BLaER1 (cell line): ENCODE results near the gene KIAA1671.

Source experiments
- H3K27ac ChIP-seq: shearing (Covaris generic); formaldehyde crosslinking; 2 replicates; pipeline ENCODE4 v1.8.1; 2022
- H3K27me3 ChIP-seq: shearing (Covaris generic); formaldehyde crosslinking; 2 replicates; pipeline ENCODE4 v1.8.1; 2022
- H3K36me3 ChIP-seq: shearing (Covaris generic); formaldehyde crosslinking; 2 replicates; pipeline ENCODE4 v1.8.1; 2022
- H3K4me1 ChIP-seq: shearing (Covaris generic); formaldehyde crosslinking; 2 replicates; pipeline ENCODE4 v1.8.1; 2022
- H3K4me2 ChIP-seq: shearing (Covaris generic); formaldehyde crosslinking; 2 replicates; pipeline ENCODE4 v1.8.1; 2022
- H3K4me3 ChIP-seq: shearing (Covaris generic); formaldehyde crosslinking; 2 replicates; pipeline ENCODE4 v1.8.1; 2022
- H3K9ac ChIP-seq: shearing (Covaris generic); formaldehyde crosslinking; 2 replicates; pipeline ENCODE4 v1.8.1; 2022
- H3K9me3 ChIP-seq: shearing (Covaris generic); formaldehyde crosslinking; 2 replicates; pipeline ENCODE4 v1.8.1; 2022
- H4K20me1 ChIP-seq: shearing (Covaris generic); formaldehyde crosslinking; 2 replicates; pipeline ENCODE4 v1.8.1; 2022
- Cebpa-rat ChIP-seq: shearing (Covaris generic); IDR thresholded peaks from 2 replicates; pipeline ENCODE4 v1.8.1; 2022

The KIAA1671 gene

DNA sequence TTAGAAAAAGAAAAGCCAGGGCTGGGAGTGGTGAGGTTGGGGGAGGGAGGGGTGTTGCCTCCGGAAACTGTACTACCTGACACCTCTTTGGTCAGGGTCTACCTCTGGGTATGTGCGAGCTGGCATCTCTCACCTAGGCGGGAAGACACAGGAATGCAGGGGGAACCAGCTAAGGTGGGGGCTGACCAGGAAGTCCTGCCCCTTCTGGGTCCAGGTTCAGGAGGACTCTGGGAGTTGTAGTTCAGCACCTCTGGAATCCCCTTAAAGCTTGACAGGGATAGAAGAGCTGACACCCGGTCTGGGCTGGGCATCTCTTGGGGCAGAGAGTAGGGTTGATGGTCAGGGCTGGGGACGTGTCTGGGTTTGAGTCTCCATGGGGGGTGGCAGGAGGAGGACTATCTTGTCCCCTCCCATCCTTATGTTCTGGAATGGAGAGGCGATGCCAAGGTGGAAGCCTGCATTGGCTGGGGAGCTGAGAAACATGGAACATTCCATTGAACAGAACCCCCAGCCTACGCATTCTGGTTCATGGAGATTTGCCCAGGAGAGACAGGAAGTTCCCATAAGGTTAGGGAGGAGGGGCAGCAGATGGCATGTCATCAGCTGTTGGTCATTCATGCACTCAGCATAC, 2.1 kb upstream of the KIAA1671 start:
- TF ChIP-seq Cebpa-rat: no peak
- H3K9ac ChIP-seq: no peak overlapping the region
- H3K27ac ChIP-seq: no peak overlapping the region
- no peaks in the 10 kb centered on the region for H3K36me3 ChIP-seq
- H3K4me2 ChIP-seq: no peak overlapping the region
- H4K20me1 ChIP-seq: no peaks in the 10 kb centered on the region
- H3K4me1 ChIP-seq: peaks cover 24% of the 10 kb centered on the region
- no peaks in the 10 kb centered on the region for H3K9me3 ChIP-seq
- H3K27me3 ChIP-seq: peaks cover 11% of the 10 kb centered on the region
- H3K4me3 ChIP-seq: no peak overlapping the region

DNA sequence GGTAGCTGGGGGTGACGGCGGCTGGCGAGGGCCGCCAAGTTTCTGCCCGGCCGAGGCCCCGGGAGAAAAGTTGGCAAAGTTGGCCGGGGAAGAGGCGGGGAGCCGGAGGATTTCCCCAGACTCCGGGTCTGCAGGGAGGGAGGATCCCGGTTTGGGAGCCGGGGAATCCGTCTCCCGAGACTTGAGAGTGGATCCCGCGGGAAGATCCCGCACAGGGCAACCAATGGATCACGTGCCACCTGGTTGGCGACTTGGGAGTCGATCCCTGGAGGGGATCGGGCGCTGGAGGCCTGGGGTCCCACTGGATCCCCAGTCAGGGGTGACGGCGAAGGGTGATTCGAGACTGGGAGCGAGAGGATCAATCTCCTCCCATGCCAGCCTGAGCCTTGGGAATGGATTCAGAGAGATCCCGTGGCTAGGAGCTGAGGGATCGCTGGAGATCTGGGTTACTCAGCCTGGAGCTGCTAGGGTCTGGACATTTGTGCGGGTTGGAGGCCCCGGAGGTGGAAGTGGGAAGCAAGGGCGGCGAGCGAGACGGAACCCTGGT, 394 bp downstream of the KIAA1671 start:
- no peak for TF ChIP-seq Cebpa-rat
- peak overlapping the region; percentile 89 for H3K4me2 ChIP-seq
- H3K4me3 ChIP-seq: peak overlapping the region; percentile 69
- peaks cover 14% of the 10 kb centered on the region for H3K4me1 ChIP-seq
- no peaks in the 10 kb centered on the region for H3K36me3 ChIP-seq
- H3K9ac ChIP-seq: peak overlapping the region; percentile 36; the same call in 1 of the 2 replicates
- H4K20me1 ChIP-seq: no peaks in the 10 kb centered on the region
- H3K27me3 ChIP-seq: peaks cover 11% of the 10 kb centered on the region
- no peak overlapping the region for H3K27ac ChIP-seq
- H3K9me3 ChIP-seq: no peaks in the 10 kb centered on the region

DNA sequence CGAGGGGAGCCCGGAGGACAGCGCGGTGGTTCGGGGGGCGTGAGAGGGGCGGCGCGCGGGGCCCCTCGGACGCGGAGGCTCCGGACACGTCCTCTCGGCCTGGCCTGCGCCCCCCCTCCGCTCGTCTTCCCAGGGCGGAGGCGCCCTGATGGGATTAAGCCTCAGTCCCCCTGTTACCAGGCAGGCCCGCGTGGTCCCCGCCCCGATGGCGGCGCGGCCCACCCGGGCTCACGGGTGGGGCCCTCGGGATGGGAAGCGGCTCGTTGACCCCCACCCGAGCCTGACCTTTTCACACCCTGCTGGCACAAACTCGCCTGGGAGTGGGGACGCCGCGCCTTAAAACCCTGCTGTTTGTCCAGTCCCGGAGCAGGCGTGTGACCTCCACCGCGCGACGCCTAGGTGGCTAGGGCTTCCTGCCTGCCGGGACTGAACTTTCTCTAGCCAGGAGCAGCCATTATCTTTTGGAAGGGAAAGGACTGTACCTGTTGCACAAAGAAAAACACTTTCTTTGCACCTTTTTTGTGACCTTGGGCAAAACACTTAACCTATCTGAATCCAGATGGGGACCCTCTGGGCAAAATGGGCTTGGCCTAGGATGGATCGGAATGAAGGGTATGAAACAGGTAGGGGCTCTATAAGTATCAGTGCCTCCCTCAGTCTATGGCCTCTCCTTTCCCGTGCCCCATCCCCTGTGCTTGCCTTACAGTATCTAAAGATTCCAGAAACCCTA, 1.0 kb downstream of the KIAA1671 start:
- no peaks in the 10 kb centered on the region for H3K9me3 ChIP-seq
- H3K9ac ChIP-seq: no peak overlapping the region
- no peaks in the 10 kb centered on the region for H4K20me1 ChIP-seq
- no peak overlapping the region for H3K4me3 ChIP-seq
- TF ChIP-seq Cebpa-rat: no peak
- H3K4me1 ChIP-seq: peaks cover 14% of the 10 kb centered on the region
- peaks cover 11% of the 10 kb centered on the region for H3K27me3 ChIP-seq
- H3K4me2 ChIP-seq: peak overlapping the region; percentile 89; the same call in 1 of the 2 replicates
- no peaks in the 10 kb centered on the region for H3K36me3 ChIP-seq
- H3K27ac ChIP-seq: no peak overlapping the region

DNA sequence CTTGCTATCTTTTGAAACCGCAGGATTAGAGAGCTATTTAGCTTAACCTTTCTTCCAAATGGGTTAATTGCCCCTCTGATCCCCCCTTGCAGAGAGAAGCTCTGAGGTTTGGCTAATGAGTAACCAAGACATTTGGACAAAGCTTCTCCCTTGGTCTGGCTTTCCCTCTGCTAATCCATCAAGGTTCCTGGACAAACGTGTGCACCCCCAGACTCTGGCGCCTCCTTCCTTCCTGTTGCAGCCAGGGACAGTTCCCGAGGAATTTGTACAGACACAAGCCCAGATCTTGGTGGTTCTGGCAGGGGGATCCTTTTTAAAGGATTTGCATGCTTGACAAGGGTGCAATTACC, 1.6 kb downstream of the KIAA1671 start:
- H4K20me1 ChIP-seq: no peaks in the 10 kb centered on the region
- H3K4me3 ChIP-seq: no peak overlapping the region
- H3K27me3 ChIP-seq: peaks cover 11% of the 10 kb centered on the region
- H3K9me3 ChIP-seq: no peaks in the 10 kb centered on the region
- peaks cover 14% of the 10 kb centered on the region for H3K4me1 ChIP-seq
- no peak overlapping the region for H3K4me2 ChIP-seq
- H3K27ac ChIP-seq: no peak overlapping the region
- H3K9ac ChIP-seq: no peak overlapping the region
- TF ChIP-seq Cebpa-rat: no peak
- no peaks in the 10 kb centered on the region for H3K36me3 ChIP-seq

DNA sequence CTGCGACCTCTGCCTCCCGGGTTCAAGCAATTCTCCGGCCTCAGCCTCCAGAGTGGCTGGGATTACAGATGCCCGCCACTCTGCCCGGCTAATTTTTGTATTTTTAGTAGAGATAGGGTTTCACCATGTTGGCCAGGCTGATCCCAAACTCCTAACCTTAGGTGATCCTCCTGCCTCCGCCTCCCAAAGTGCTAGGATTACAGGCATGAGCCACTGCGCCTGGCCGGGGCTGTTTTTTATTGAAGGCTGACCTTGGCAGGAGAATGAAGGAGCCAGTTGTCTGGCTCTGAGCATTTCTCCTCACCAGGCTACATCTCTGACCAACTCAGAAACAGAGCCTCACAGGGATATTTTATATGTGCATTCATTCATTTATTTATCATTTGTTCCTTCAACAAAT, 2.3 kb downstream of the KIAA1671 start:
- peaks cover 14% of the 10 kb centered on the region for H3K4me1 ChIP-seq
- H3K36me3 ChIP-seq: no peaks in the 10 kb centered on the region
- H3K9me3 ChIP-seq: no peaks in the 10 kb centered on the region
- H4K20me1 ChIP-seq: no peaks in the 10 kb centered on the region
- H3K4me2 ChIP-seq: no peak overlapping the region
- H3K27me3 ChIP-seq: peaks cover 11% of the 10 kb centered on the region
- no peak overlapping the region for H3K9ac ChIP-seq
- no peak overlapping the region for H3K27ac ChIP-seq
- no peak overlapping the region for H3K4me3 ChIP-seq
- TF ChIP-seq Cebpa-rat: no peak

DNA sequence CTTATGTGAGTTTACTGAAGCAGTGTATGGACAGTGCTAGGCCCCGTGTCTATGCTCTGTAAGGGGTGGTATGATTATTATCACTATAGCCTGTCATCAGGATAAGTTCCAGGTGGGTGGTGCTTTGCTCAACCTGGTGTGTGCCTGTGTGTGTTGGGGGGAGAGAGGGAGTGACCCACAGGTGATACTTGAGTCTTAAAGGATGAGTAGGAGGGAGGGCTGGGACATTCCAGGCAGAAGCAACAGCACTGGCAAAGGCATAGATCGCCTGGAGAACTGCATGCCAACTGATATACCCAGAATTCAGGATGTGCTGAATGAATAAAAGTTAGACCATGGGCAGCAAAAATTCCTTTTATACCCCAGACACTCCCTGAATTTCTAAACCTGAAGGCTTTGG, 4.5 kb downstream of the KIAA1671 start:
- H3K4me3 ChIP-seq: no peak overlapping the region
- no peak overlapping the region for H3K27ac ChIP-seq
- no peak overlapping the region for H3K4me2 ChIP-seq
- peaks cover 10% of the 10 kb centered on the region for H3K4me1 ChIP-seq
- H3K9me3 ChIP-seq: no peaks in the 10 kb centered on the region
- H3K27me3 ChIP-seq: peaks cover 11% of the 10 kb centered on the region
- H3K36me3 ChIP-seq: no peaks in the 10 kb centered on the region
- no peak overlapping the region for H3K9ac ChIP-seq
- H4K20me1 ChIP-seq: no peaks in the 10 kb centered on the region
- no peak for TF ChIP-seq Cebpa-rat

DNA sequence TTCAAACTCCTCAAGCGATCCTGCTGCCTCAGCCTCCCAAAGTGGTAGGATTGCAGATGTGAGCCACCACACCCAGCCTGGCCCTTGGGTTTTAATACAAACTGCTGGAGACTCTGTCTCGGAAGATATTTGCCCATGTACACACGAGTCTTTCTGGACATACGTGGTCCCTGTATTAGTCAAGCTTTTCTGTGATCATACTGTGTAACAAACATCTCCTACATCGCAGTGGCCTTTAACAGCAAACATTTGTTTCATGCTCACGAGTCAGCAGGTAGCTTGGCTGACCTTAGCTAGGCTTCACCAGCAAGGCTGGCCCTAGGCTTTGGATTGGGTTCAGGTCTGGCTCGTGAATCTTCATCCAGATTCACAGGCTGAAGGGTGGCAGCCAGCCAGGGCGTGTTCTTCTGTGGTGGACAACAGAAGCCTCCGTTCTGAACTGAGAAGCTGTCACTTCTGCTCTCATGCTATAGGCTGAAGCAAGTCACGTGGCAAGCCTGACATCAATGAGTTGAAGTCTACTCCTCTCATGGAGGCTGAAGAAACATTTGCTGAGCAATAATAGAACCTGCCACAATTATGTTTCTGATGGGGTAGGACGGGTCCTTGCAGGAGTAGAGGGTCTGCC, 8.8 kb downstream of the KIAA1671 start:
- no peak for TF ChIP-seq Cebpa-rat
- no peaks in the 10 kb centered on the region for H4K20me1 ChIP-seq
- no peak overlapping the region for H3K4me3 ChIP-seq
- H3K27ac ChIP-seq: no peak overlapping the region
- peaks cover 8% of the 10 kb centered on the region for H3K4me1 ChIP-seq
- no peaks in the 10 kb centered on the region for H3K36me3 ChIP-seq
- no peak overlapping the region for H3K4me2 ChIP-seq
- no peaks in the 10 kb centered on the region for H3K9me3 ChIP-seq
- no peak overlapping the region for H3K9ac ChIP-seq
- no peaks in the 10 kb centered on the region for H3K27me3 ChIP-seq

DNA sequence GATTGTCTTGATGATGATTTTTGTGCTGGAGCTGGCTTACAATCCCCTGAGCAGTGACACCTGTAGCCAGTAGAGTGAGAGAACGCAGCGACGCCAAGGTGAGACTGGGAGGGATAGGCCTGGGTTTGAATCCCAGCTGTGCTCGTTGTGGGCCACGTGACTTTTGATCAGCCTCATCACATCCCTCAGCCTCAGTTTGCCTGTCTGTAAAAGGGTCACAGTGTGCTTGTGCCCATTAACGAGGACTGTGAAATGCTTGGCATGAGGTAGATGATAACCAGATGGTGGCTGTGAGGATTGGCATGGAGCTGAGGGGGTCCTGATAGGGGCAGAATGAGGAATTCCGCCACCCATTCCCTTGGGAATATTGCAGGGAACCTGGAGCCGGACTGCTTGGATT, 9.6 kb downstream of the KIAA1671 start:
- H3K9ac ChIP-seq: no peak overlapping the region
- no peak overlapping the region for H3K27ac ChIP-seq
- no peaks in the 10 kb centered on the region for H3K27me3 ChIP-seq
- TF ChIP-seq Cebpa-rat: no peak
- no peaks in the 10 kb centered on the region for H3K9me3 ChIP-seq
- H4K20me1 ChIP-seq: no peaks in the 10 kb centered on the region
- no peak overlapping the region for H3K4me2 ChIP-seq
- peaks cover 8% of the 10 kb centered on the region for H3K4me1 ChIP-seq
- H3K36me3 ChIP-seq: no peaks in the 10 kb centered on the region
- H3K4me3 ChIP-seq: no peak overlapping the region

DNA sequence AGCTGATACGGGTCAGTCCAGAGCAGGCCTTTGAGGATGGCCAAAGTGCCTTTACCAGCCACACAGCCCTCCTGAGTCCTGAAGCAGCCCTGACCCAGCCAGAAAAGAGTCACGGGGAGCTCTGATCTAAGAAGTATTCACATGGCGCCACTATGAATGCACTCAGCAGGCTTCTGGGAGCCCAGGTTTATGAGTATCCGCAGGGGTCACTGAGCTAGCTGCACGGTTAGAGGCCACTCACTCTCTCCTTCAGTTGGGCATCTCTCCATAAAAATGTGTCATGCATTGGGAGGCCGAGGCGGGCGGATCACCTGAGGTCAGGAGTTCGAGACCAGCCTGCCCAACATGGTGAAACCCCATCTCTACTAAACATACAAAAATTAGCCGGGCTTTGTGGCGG, 10.3 kb downstream of the KIAA1671 start:
- H3K27me3 ChIP-seq: no peaks in the 10 kb centered on the region
- no peak overlapping the region for H3K9ac ChIP-seq
- no peaks in the 10 kb centered on the region for H3K9me3 ChIP-seq
- H3K4me2 ChIP-seq: no peak overlapping the region
- TF ChIP-seq Cebpa-rat: no peak
- H4K20me1 ChIP-seq: no peaks in the 10 kb centered on the region
- H3K36me3 ChIP-seq: no peaks in the 10 kb centered on the region
- H3K27ac ChIP-seq: no peak overlapping the region
- H3K4me1 ChIP-seq: peaks cover 8% of the 10 kb centered on the region
- no peak overlapping the region for H3K4me3 ChIP-seq

DNA sequence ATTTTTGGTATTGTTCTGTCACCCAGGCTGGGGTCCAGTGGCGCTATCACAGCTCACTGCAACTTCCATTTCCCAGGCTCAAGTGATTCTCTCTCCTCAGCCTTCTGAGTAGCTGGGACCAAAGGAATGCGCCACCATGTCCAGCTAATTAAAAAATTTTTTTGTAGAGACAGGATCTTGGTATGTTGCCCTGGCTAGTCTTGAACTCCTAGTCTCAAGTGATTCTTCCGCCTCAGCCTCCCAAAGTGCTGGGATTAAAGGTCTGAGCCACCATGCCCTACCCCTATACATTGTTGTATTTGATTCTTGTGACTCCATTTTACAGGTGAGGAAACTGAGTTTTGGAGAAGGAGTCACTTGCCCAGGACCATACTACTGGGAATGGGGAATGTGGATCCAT, 11.9 kb downstream of the KIAA1671 start:
- TF ChIP-seq Cebpa-rat: no peak
- H3K27me3 ChIP-seq: no peaks in the 10 kb centered on the region
- H4K20me1 ChIP-seq: no peaks in the 10 kb centered on the region
- H3K4me2 ChIP-seq: no peak overlapping the region
- no peak overlapping the region for H3K27ac ChIP-seq
- no peaks in the 10 kb centered on the region for H3K9me3 ChIP-seq
- no peak overlapping the region for H3K4me3 ChIP-seq
- H3K36me3 ChIP-seq: no peaks in the 10 kb centered on the region
- H3K9ac ChIP-seq: no peak overlapping the region
- H3K4me1 ChIP-seq: peaks cover 8% of the 10 kb centered on the region
